Measurements from ENCODE around the gene SLC26A1.
A peak's percentile ranks its signal among the peaks of the same experiment; 100 is the strongest.

SLC26A1 gene

DNA sequence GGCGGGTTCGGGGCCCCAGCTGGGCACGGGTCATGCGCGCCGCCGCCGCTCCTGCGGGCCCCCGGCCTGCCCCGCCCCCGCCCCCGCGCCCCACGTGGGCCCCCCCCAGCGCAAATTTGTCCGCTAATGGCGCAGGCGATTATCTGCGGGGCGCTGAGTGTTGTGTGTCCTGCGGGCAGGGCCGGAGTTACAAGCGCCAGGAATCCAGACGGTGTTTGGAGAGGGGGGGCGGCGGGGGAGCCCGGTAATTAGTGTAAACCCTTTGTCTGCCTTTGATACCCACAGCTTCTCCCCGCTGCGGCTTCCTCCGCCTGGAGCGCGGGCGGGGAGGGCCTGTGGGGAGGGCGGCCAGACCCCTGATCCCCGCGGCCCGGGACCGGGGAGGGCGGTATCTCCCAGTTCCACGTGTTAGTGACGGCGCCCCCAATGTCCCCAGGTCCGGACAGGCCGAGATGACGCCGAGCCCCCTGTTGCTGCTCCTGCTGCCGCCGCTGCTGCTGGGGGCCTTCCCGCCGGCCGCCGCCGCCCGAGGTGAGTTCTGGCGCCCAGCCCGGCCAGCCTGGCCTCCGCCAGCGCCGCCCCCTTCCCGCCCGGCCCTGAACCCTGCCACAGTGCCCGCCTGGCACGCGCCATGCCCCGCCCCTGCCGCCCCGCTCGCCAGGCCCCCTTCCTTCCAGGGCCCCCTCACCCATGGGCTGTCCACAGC is 19.0 kb upstream of the SLC26A1 start:
- Histone ChIP-seq H3K36me3 (peaks cover 0 to 21% (median 11%) of the 10 kb centered on the region in 11 experiments; a peak in 10 of 22 replicates), H3K27ac (peak overlapping the region in 9 of 11 experiments; percentile 27 to 75 (median 69); a peak in 17 of 22 replicates), H3K4me2 (peak overlapping the region; percentile 89 to 98 (median 95)), H3K4me1 (peaks cover 68 to 74% (median 72%) of the 10 kb centered on the region in 10 experiments), H3K9me3 (replicated peaks in 1 of 11) (no peaks in the 10 kb centered on the region), H4K20me1 (peaks cover 5 to 73% (median 63%) of the 10 kb centered on the region in 11 experiments; a peak in 20 of 22 replicates), H3K4me3 (peak overlapping the region; percentile 55 to 79 (median 70)), H3K9ac (peak overlapping the region; percentile 62 to 89 (median 77); a peak in 21 of 22 replicates), H3K27me3 (peaks cover 36 to 40% (median 37%) of the 10 kb centered on the region in 11 experiments)
- TF ChIP-seq Cebpa-rat (IDR thresholded peaks at IDR 0.05): no peak

- Histone ChIP-seq H3K4me2 (peak overlapping the region in 2 of 11 experiments; percentile 24 to 44; a peak in 4 of 22 replicates), H4K20me1 (peaks cover 4 to 68% (median 58%) of the 10 kb centered on the region in 11 experiments; a peak in 20 of 22 replicates), H3K9ac (peak overlapping the region in 10 of 11 experiments; percentile 53 to 80 (median 74); a peak in 18 of 22 replicates), H3K36me3 (peaks cover 0 to 21% (median 11%) of the 10 kb centered on the region in 11 experiments; a peak in 10 of 22 replicates), H3K9me3 (replicated peaks in 1 of 11) (peaks cover 0 to 5% (median 0%) of the 10 kb centered on the region in 11 experiments; a peak in 2 of 22 replicates), H3K27me3 (peaks cover 41 to 44% (median 43%) of the 10 kb centered on the region in 11 experiments), H3K27ac (peak overlapping the region in 6 of 11 experiments; percentile 38 to 76 (median 62); a peak in 11 of 22 replicates), H3K4me3 (peak overlapping the region; percentile 46 to 74 (median 69)), H3K4me1 (peaks cover 62 to 68% (median 67%) of the 10 kb centered on the region in 10 experiments)
- no peak for TF ChIP-seq Cebpa-rat (IDR thresholded peaks at IDR 0.05)
Observed at GRCh38 chr4:1011666-1012033, 18.4 kb upstream of the SLC26A1 start.

GRCh38 chr4:1011022-1011665 is 17.9 kb upstream of the SLC26A1 start, which contains the start of gene FGFRL1:
FGFRL1 (plus strand) TSS chr4:1011626; CDS start chr4:1012486, 860 bp downstream.
- peak within 1 kb of the TSS in 9 of 11 experiments; percentile 31 to 76 (median 69); a peak in 18 of 22 replicates for H3K27ac ChIP-seq

DNA sequence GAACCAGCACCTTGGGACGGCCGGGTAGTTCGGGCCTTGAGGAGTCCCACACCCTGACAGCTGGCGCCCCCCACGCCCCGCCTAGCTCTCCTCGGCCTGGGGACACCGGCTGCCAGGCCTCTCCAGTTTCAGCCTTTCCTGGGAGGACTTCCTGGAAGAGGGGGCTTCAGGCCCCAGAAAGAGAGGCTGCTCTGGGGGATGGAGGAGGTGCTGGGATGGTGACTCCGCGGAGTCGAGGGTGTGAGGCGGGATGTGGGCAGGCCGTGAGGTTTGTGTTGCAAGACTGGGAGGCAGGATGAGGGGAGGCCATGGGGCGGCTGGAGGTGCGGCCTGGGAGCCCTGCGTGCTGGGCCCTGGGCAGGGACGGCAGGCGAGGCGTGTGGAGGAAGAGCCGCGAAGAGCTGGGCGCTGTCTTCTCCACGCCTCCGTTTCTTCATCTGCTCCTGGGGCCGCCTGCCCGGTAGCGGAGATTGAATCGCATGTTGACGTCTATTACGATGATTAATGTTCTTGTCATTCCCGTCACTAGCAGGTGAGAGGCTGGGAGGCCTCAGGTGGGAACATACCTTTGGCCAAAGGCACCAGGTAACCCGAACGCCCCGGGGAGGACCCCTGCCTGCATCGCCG is 17.3 kb upstream of the SLC26A1 start:
- H3K4me1 ChIP-seq: peaks cover 51 to 57% (median 56%) of the 10 kb centered on the region in 10 experiments
- peaks cover 0 to 21% (median 11%) of the 10 kb centered on the region in 11 experiments; a peak in 10 of 22 replicates for H3K36me3 ChIP-seq
- peaks cover 0 to 56% (median 47%) of the 10 kb centered on the region in 11 experiments; a peak in 20 of 22 replicates for H4K20me1 ChIP-seq
- peak overlapping the region; percentile 20 to 71 (median 66); a peak in 20 of 22 replicates for H3K9ac ChIP-seq
- H3K27ac ChIP-seq: peak overlapping the region in 9 of 11 experiments; percentile 31 to 66 (median 59); a peak in 16 of 22 replicates
- TF ChIP-seq Cebpa-rat (IDR thresholded peaks at IDR 0.05): peak in 2 of 11 experiments; percentile 16 to 34; a peak in 2 of 22 replicates
- H3K4me3 ChIP-seq: peak overlapping the region; percentile 56 to 74 (median 65)
- H3K4me2 ChIP-seq: peak overlapping the region; percentile 88 to 100 (median 99)
- H3K9me3 ChIP-seq (replicated peaks in 1 of 11): peaks cover 0 to 7% (median 0%) of the 10 kb centered on the region in 11 experiments; a peak in 2 of 22 replicates
- peaks cover 45 to 54% (median 54%) of the 10 kb centered on the region in 11 experiments for H3K27me3 ChIP-seq

More at GRCh38 chr4:1011022-1011665, 17.9 kb upstream of the SLC26A1 start, which contains the start of gene FGFRL1:
- Histone ChIP-seq H3K27me3 (peaks cover 44 to 48% (median 47%) of the 10 kb centered on the region in 11 experiments), H4K20me1 (peaks cover 0 to 63% (median 53%) of the 10 kb centered on the region in 11 experiments; a peak in 20 of 22 replicates), H3K36me3 (peaks cover 0 to 21% (median 11%) of the 10 kb centered on the region in 11 experiments; a peak in 10 of 22 replicates), H3K9ac (peak within 1 kb of the TSS; percentile 68 to 89 (median 77); a peak in 21 of 22 replicates), H3K4me2 (peak within 1 kb of the TSS; percentile 90 to 100 (median 99)), H3K4me1 (peaks cover 57 to 63% (median 62%) of the 10 kb centered on the region in 10 experiments), H3K9me3 (replicated peaks in 1 of 11) (peaks cover 0 to 7% (median 0%) of the 10 kb centered on the region in 11 experiments; a peak in 2 of 22 replicates), H3K4me3 (peak within 1 kb of the TSS; percentile 65 to 79 (median 71))
- TF ChIP-seq Cebpa-rat (IDR thresholded peaks at IDR 0.05): no peak

DNA sequence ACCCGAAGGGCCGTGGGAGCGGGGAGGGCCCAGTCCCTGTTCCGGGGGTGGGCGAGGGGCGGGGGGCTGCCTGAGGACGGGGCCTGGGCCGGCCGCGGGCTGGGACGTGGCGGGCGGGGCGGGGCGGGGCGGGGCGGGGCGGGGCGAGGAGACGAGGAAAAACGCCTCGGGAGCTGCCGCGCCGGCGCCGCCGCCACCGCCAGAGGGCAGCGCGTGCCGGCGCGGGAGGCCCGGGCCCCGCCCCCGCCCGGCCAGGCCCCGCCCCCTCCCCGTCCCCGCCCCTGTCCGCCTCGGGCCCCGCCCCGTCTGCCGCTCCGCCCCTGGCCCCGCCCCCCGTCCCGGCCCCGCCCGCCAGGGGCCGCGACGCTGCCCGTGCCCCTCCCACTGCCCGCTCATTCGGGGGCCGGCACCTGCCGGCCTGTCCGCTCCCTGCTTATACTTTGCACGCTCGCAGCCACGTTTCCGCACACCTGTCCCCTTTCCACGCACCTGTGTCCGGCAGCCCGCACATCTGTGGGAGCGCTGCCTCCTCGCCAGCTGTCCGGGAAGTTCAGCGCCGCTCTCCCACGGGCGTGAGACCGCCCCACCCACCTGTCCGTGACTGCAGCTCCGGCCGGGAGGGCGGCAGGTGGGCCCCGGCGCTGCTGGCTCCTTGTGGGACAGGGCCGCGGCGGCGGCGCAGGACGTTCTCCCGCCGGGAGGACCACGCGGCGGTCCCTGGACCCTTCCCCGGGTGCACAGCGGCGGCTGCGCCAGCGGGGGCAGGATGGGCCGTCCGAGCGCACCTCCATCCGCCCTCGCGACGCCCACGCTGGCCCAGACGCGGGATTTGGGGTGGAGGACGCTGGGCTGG is 16.6 kb upstream of the SLC26A1 start:
- Histone ChIP-seq H3K4me2 (peak overlapping the region; percentile 92 to 100 (median 99)), H3K4me1 (peaks cover 45 to 56% (median 49%) of the 10 kb centered on the region in 10 experiments), H3K36me3 (peaks cover 0 to 18% (median 11%) of the 10 kb centered on the region in 11 experiments; a peak in 10 of 22 replicates), H3K9ac (peak overlapping the region; percentile 56 to 75 (median 69)), H3K27ac (peak overlapping the region in 9 of 11 experiments; percentile 25 to 64 (median 43); a peak in 14 of 22 replicates), H3K4me3 (peak overlapping the region; percentile 56 to 74 (median 66)), H3K9me3 (replicated peaks in 1 of 11) (peaks cover 0 to 7% (median 0%) of the 10 kb centered on the region in 11 experiments; a peak in 2 of 22 replicates), H3K27me3 (peaks cover 53 to 62% (median 61%) of the 10 kb centered on the region in 11 experiments), H4K20me1 (peaks cover 0 to 56% (median 44%) of the 10 kb centered on the region in 11 experiments; a peak in 19 of 22 replicates)
- TF ChIP-seq Cebpa-rat (IDR thresholded peaks at IDR 0.05): no peak

DNA sequence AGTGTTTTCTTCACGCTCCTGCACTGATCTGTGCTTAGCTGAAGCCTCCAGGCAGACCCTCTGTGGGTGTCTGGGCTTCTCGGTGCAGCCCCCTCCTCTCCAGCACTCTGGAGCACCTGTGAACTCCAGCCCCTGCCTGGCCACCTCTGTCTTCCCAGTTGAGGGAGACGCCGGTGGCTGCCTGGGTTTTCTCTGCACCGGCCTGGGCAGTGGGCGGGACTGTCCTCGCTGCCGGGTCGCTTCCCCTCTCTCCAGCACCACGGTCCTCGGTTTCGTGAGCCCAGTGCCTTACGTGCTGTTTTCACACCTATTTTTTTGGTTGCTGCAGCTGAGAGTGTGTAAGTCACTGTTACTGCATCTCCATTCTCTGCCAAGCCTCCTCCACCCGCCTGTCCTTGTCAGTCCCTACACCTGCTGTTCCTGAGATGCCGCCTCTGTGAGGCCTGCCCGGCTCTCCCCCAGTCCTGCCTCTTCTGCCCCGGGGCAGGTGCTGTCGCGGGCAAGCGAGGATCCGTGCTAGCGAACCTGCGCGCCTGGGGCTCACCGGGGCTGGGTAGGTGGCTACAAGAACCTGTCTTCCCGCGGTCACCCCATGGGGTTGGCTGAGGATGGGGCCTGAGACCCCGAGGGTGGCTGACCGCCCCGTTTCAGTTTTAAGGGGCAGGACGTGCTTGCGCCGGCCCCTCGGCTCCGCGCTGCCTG is 15.8 kb upstream of the SLC26A1 start:
- TF ChIP-seq Cebpa-rat (IDR thresholded peaks at IDR 0.05): no peak
- Histone ChIP-seq H3K4me1 (peaks cover 37 to 51% (median 42%) of the 10 kb centered on the region in 10 experiments), H3K36me3 (peaks cover 0 to 13% (median 11%) of the 10 kb centered on the region in 11 experiments; a peak in 10 of 22 replicates), H3K4me3 (peak overlapping the region; percentile 55 to 74 (median 63)), H4K20me1 (peaks cover 0 to 56% (median 38%) of the 10 kb centered on the region in 11 experiments; a peak in 18 of 22 replicates), H3K9ac (peak overlapping the region; percentile 21 to 75 (median 61); a peak in 20 of 22 replicates), H3K27ac (no peak overlapping the region), H3K4me2 (peak overlapping the region; percentile 80 to 100 (median 96)), H3K9me3 (replicated peaks in 1 of 11) (peaks cover 0 to 7% (median 0%) of the 10 kb centered on the region in 11 experiments; a peak in 2 of 22 replicates), H3K27me3 (peaks cover 60 to 69% (median 69%) of the 10 kb centered on the region in 11 experiments)

All from BLaER1 treated with 17β-estradiol and CSF1 and Interleukin-3, amounts not matched to agents 10 nM and 100 nM (cell line).